Suprapubic skin (tissue), 4 donors: ENCODE measurements around the gene SPAG16.

Source experiments
- EP300 ChIP-seq: sonication (generic); formaldehyde crosslinking; IDR thresholded peaks from one replicate; pipeline ENCODE4 v1.6.1; 2017; ENCODE audit warnings: antibody characterized with exemption
- POLR2A ChIP-seq, 2 donors: fragments of 450-650 bp; IDR thresholded peaks; one replicate each; pipeline ENCODE4 v1.6.1; 2017; ENCODE audit warnings: antibody characterized with exemption in 2 of 2, mild to moderate bottlenecking in 2 of 2, moderate library complexity in 2 of 2
- POLR2AphosphoS5 ChIP-seq, 3 donors: sonication (generic); formaldehyde crosslinking; IDR thresholded peaks; one replicate each; pipeline ENCODE4 v1.6.1; 2017; ENCODE audit warnings: antibody characterized with exemption in 3 of 3
- TF ChIP-seq, protein P1 (sequence below), 2 donors: fragments of 200-600 bp in 1 of 2; fragments of 450-650 bp in 1 of 2; sonication (generic) in 1 of 2; IDR thresholded peaks; one replicate each; pipeline ENCODE4 v1.5.1; 2016 to 2019; ENCODE audit warnings: antibody characterized with exemption in 2 of 2, mild to moderate bottlenecking in 1 of 2, moderate library complexity in 1 of 2

- TF ChIP-seq, protein P1, sequence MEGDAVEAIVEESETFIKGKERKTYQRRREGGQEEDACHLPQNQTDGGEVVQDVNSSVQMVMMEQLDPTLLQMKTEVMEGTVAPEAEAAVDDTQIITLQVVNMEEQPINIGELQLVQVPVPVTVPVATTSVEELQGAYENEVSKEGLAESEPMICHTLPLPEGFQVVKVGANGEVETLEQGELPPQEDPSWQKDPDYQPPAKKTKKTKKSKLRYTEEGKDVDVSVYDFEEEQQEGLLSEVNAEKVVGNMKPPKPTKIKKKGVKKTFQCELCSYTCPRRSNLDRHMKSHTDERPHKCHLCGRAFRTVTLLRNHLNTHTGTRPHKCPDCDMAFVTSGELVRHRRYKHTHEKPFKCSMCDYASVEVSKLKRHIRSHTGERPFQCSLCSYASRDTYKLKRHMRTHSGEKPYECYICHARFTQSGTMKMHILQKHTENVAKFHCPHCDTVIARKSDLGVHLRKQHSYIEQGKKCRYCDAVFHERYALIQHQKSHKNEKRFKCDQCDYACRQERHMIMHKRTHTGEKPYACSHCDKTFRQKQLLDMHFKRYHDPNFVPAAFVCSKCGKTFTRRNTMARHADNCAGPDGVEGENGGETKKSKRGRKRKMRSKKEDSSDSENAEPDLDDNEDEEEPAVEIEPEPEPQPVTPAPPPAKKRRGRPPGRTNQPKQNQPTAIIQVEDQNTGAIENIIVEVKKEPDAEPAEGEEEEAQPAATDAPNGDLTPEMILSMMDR (IDR thresholded peaks at IDR 0.05): no peak
- TF ChIP-seq POLR2A (IDR thresholded peaks at IDR 0.05): no peak
- no peak for TF ChIP-seq POLR2AphosphoS5 (IDR thresholded peaks at IDR 0.05)
- TF ChIP-seq EP300: no peak
Observed at GRCh38 chr2:213306316-213306942, 22.2 kb downstream of the SPAG16 start.
